Measurements from ENCODE around the gene TKFC.

DNA sequence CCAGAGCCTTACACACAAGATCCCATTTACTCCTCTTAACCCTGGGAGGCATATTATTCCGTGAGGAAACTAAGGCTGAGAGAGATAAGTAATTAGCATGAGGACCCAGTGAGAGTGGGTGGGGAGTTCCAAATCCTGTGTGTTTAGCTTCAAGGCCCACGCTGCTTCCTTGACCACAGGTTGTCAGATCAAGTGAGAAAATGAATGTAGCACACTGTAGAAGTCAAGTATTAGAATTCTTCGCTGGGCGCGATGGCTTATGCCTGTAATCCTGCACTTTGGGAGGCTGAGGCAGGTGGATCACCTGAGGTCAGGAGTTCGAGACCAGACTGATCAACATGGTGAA lies 24.8 kb downstream of the TKFC start:
- TF ChIP-seq POLR2A (IDR thresholded peaks at IDR 0.05; ENCODE audit: low read length) (no peak), GATA1 (IDR thresholded peaks at IDR 0.05; ENCODE audit: low read depth, low read length) (no peak)

Measured in erythroblast (primary cell).